GM23338 (cell line): ENCODE results near the gene SLC9B1.
"Not testable (repeated sequence)": the region's sequence is repeated elsewhere in the genome, so short reads cannot be mapped to it uniquely, and the experiment has no call there.

ENCODE experiments used
- EZH2phosphoT487 ChIP-seq: fragments of 200-600 bp; sonication (generic); IDR thresholded peaks from one replicate; pipeline ENCODE4 v1.8.1; 2018; ENCODE audit warnings: antibody characterized with exemption; ENCODE audit not compliant: unreplicated experiment
- JUNB ChIP-seq: IDR thresholded peaks from one replicate; pipeline ENCODE4 v1.6.1; 2016; ENCODE audit warnings: antibody characterized with exemption; ENCODE audit not compliant: unreplicated experiment
- POLR2AphosphoS5 ChIP-seq: IDR thresholded peaks from 2 replicates; pipeline ENCODE4 v1.6.1; 2016; ENCODE audit warnings: antibody characterized with exemption, low read depth
- ZNF114 ChIP-seq: fragments of 250-450 bp; sonication (Bioruptor Pico); IDR thresholded peaks from 2 replicates; pipeline ENCODE4 v1.5.0; 2020; ENCODE audit warnings: mild to moderate bottlenecking, moderate library complexity
- TF ChIP-seq, protein P1 (sequence below), 2 experiments: fragments of 200-600 bp in 1 of 2; sonication (generic) in 1 of 2; conservative IDR thresholded peaks; 2 replicates each; pipeline versions ENCODE4 v1.5.1 to v1.6.1; 2016 to 2017; ENCODE audit warnings: antibody characterized with exemption in 2 of 2, low read depth in 2 of 2, mild to moderate bottlenecking in 2 of 2, moderate library complexity in 1 of 2
- TF ChIP-seq, protein P2 (sequence below): IDR thresholded peaks from one replicate; pipeline ENCODE4 v1.6.1; 2018; ENCODE audit warnings: antibody characterized with exemption; ENCODE audit not compliant: unreplicated experiment

DNA sequence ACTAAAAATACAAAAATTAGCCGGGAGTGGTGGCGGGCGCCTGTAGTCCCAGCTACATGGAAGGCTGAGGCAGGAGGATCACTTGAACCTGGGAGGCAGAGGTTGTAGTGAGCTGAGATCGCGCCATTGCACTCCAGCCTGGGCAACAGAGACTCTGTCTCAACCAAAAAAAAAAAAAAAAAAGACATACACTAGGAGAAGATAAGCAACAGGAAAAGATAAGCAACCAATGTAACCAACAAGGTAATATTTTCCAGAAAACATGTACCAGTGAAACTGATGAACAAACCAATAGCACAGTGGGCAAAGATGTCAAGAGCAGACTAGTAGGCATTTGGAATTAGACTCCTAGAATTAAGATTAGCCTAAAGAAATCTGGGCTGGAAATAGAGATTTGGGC, 154.2 kb downstream of the SLC9B1 start:
- TF ChIP-seq, protein P1, sequence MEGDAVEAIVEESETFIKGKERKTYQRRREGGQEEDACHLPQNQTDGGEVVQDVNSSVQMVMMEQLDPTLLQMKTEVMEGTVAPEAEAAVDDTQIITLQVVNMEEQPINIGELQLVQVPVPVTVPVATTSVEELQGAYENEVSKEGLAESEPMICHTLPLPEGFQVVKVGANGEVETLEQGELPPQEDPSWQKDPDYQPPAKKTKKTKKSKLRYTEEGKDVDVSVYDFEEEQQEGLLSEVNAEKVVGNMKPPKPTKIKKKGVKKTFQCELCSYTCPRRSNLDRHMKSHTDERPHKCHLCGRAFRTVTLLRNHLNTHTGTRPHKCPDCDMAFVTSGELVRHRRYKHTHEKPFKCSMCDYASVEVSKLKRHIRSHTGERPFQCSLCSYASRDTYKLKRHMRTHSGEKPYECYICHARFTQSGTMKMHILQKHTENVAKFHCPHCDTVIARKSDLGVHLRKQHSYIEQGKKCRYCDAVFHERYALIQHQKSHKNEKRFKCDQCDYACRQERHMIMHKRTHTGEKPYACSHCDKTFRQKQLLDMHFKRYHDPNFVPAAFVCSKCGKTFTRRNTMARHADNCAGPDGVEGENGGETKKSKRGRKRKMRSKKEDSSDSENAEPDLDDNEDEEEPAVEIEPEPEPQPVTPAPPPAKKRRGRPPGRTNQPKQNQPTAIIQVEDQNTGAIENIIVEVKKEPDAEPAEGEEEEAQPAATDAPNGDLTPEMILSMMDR (conservative IDR thresholded peaks at IDR 0.05; ENCODE audit: low read depth in 2 of 2): not testable (repeated sequence)
- TF ChIP-seq POLR2AphosphoS5, EZH2phosphoT487, JUNB, ZNF114: not testable (repeated sequence)
- TF ChIP-seq, protein P2, sequence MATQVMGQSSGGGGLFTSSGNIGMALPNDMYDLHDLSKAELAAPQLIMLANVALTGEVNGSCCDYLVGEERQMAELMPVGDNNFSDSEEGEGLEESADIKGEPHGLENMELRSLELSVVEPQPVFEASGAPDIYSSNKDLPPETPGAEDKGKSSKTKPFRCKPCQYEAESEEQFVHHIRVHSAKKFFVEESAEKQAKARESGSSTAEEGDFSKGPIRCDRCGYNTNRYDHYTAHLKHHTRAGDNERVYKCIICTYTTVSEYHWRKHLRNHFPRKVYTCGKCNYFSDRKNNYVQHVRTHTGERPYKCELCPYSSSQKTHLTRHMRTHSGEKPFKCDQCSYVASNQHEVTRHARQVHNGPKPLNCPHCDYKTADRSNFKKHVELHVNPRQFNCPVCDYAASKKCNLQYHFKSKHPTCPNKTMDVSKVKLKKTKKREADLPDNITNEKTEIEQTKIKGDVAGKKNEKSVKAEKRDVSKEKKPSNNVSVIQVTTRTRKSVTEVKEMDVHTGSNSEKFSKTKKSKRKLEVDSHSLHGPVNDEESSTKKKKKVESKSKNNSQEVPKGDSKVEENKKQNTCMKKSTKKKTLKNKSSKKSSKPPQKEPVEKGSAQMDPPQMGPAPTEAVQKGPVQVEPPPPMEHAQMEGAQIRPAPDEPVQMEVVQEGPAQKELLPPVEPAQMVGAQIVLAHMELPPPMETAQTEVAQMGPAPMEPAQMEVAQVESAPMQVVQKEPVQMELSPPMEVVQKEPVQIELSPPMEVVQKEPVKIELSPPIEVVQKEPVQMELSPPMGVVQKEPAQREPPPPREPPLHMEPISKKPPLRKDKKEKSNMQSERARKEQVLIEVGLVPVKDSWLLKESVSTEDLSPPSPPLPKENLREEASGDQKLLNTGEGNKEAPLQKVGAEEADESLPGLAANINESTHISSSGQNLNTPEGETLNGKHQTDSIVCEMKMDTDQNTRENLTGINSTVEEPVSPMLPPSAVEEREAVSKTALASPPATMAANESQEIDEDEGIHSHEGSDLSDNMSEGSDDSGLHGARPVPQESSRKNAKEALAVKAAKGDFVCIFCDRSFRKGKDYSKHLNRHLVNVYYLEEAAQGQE: not testable (repeated sequence)
